Measurements from ENCODE around the gene SPINT2. TPM values are rescaled to one million over a fixed set of nuclear protein-coding genes. Genes with fewer than 3 reads are reported as not detected.
"Not testable (repeated sequence)": the region's sequence is repeated elsewhere in the genome, so short reads cannot be mapped to it uniquely, and the experiment has no call there.

SPINT2 gene
- polyA plus RNA-seq, 5 donors: 188 to 276 (median 227) TPM

GRCh38 chr19:38230506-38231133 is 33.8 kb upstream of the SPINT2 start:
- not testable (repeated sequence) for DNase-seq

GRCh38 chr19:38231918-38232317 is 32.5 kb upstream of the SPINT2 start:
- DNase-seq: no peak

GRCh38 chr19:38233740-38234251 is 30.6 kb upstream of the SPINT2 start:
- DNase-seq: no peak

GRCh38 chr19:38234615-38235014 is 29.8 kb upstream of the SPINT2 start:
- DNase-seq: no peak

- no peak for DNase-seq
Measured at GRCh38 chr19:38239816-38240215, 24.6 kb upstream of the SPINT2 start.

GRCh38 chr19:38243279-38243673 is 21.1 kb upstream of the SPINT2 start:
- DNase-seq: no peak

- no peak for DNase-seq
Measured at GRCh38 chr19:38245826-38246498, 18.4 kb upstream of the SPINT2 start.

- DNase-seq: no peak
Measured at GRCh38 chr19:38247126-38247525, 17.2 kb upstream of the SPINT2 start.

- no peak for DNase-seq
Measured at GRCh38 chr19:38247734-38248268, 16.6 kb upstream of the SPINT2 start.

GRCh38 chr19:38248421-38248820 is 16.0 kb upstream of the SPINT2 start:
- no peak for DNase-seq

- no peak for DNase-seq
Measured at GRCh38 chr19:38250428-38250820, 13.9 kb upstream of the SPINT2 start.

GRCh38 chr19:38250821-38251563 is 13.4 kb upstream of the SPINT2 start:
- DNase-seq: peak; percentile 84 to 87

- DNase-seq: no peak
Measured at GRCh38 chr19:38251564-38252051, 12.8 kb upstream of the SPINT2 start.

- DNase-seq: no peak
Measured at GRCh38 chr19:38252385-38252784, 12.0 kb upstream of the SPINT2 start.

GRCh38 chr19:38252941-38253691 is 11.3 kb upstream of the SPINT2 start:
- peak; percentile 84 to 86 for DNase-seq

- no peak for DNase-seq
Measured at GRCh38 chr19:38253788-38254187, 10.6 kb upstream of the SPINT2 start.

GRCh38 chr19:38255383-38256014 is 8.9 kb upstream of the SPINT2 start:
- DNase-seq: no peak

GRCh38 chr19:38261942-38262341 is 2.4 kb upstream of the SPINT2 start:
- DNase-seq: not testable (repeated sequence)

- no peak for DNase-seq
Measured at GRCh38 chr19:38262585-38263268, 1.6 kb upstream of the SPINT2 start.
